Rectal smooth muscle tissue (tissue), 1 donor: ENCODE data around the gene SMC1B.

Source experiments
- H3K27ac ChIP-seq: one replicate; pipeline ENCODE4 v1.7.0; 2013; ENCODE audit warnings: low read depth, low read length, inconsistent platforms
- H3K27me3 ChIP-seq: one replicate; pipeline ENCODE4 v1.7.0; 2013; ENCODE audit warnings: low read length; ENCODE audit not compliant: control insufficient read depth, insufficient read depth
- H3K36me3 ChIP-seq: one replicate; pipeline ENCODE4 v1.7.0; 2013; ENCODE audit warnings: low read length; ENCODE audit not compliant: control insufficient read depth, insufficient read depth
- H3K4me1 ChIP-seq: one replicate; pipeline ENCODE4 v1.7.0; 2013; ENCODE audit warnings: low read length; ENCODE audit not compliant: control insufficient read depth, insufficient read depth
- H3K4me3 ChIP-seq: one replicate; pipeline ENCODE4 v1.7.0; 2013; ENCODE audit warnings: low read length
- H3K9ac ChIP-seq: one replicate; pipeline ENCODE4 v1.7.0; 2013; ENCODE audit warnings: low read length

SMC1B gene

GRCh38 chr22:45349916-45350315 is 63.5 kb downstream of the SMC1B start:
- no peak overlapping the region for H3K9ac ChIP-seq
- H3K4me1 ChIP-seq = no peaks in the 10 kb centered on the region
- no peak overlapping the region for H3K27ac ChIP-seq
- H3K27me3 ChIP-seq = no peaks in the 10 kb centered on the region
- H3K36me3 ChIP-seq = peaks cover 2% of the 10 kb centered on the region
- H3K4me3 ChIP-seq = no peak overlapping the region

- H3K9ac ChIP-seq = no peak overlapping the region
- no peaks in the 10 kb centered on the region for H3K4me1 ChIP-seq
- no peak overlapping the region for H3K27ac ChIP-seq
- no peaks in the 10 kb centered on the region for H3K27me3 ChIP-seq
- peaks cover 5% of the 10 kb centered on the region for H3K36me3 ChIP-seq
- no peak overlapping the region for H3K4me3 ChIP-seq
These were observed 69.1 kb downstream of the SMC1B start for GRCh38 chr22:45344334-45344733.

- Histone ChIP-seq H3K36me3 (peaks cover 5% of the 10 kb centered on the region), H3K27me3 (no peaks in the 10 kb centered on the region), H3K27ac (no peak overlapping the region), H3K4me3 (no peak overlapping the region), H3K4me1 (no peaks in the 10 kb centered on the region), H3K9ac (no peak overlapping the region)
These were observed 70.3 kb downstream of the SMC1B start for GRCh38 chr22:45343143-45343542.

GRCh38 chr22:45341498-45341897 is 71.9 kb downstream of the SMC1B start:
- H3K27me3 ChIP-seq = no peaks in the 10 kb centered on the region
- H3K9ac ChIP-seq = no peak overlapping the region
- no peak overlapping the region for H3K27ac ChIP-seq
- no peak overlapping the region for H3K4me3 ChIP-seq
- H3K4me1 ChIP-seq = peaks cover 6% of the 10 kb centered on the region
- peaks cover 5% of the 10 kb centered on the region for H3K36me3 ChIP-seq

GRCh38 chr22:45340323-45340722 is 73.1 kb downstream of the SMC1B start:
- H3K4me1 ChIP-seq = peaks cover 6% of the 10 kb centered on the region
- no peak overlapping the region for H3K4me3 ChIP-seq
- H3K27ac ChIP-seq = no peak overlapping the region
- H3K9ac ChIP-seq = no peak overlapping the region
- peaks cover 3% of the 10 kb centered on the region for H3K36me3 ChIP-seq
- H3K27me3 ChIP-seq = no peaks in the 10 kb centered on the region

- Histone ChIP-seq H3K36me3 (peaks cover 3% of the 10 kb centered on the region), H3K27me3 (no peaks in the 10 kb centered on the region), H3K4me3 (no peak overlapping the region), H3K9ac (no peak overlapping the region), H3K4me1 (peaks cover 6% of the 10 kb centered on the region), H3K27ac (no peak overlapping the region)
These were observed 74.6 kb downstream of the SMC1B start for GRCh38 chr22:45338795-45339194.

- peaks cover 6% of the 10 kb centered on the region for H3K4me1 ChIP-seq
- peaks cover 3% of the 10 kb centered on the region for H3K36me3 ChIP-seq
- no peak overlapping the region for H3K4me3 ChIP-seq
- H3K9ac ChIP-seq = no peak overlapping the region
- no peaks in the 10 kb centered on the region for H3K27me3 ChIP-seq
- no peak overlapping the region for H3K27ac ChIP-seq
These were observed 75.9 kb downstream of the SMC1B start for GRCh38 chr22:45337536-45337935.

- no peaks in the 10 kb centered on the region for H3K27me3 ChIP-seq
- H3K4me3 ChIP-seq = no peak overlapping the region
These were observed 76.4 kb downstream of the SMC1B start for GRCh38 chr22:45336971-45337431.

GRCh38 chr22:45335854-45336522 is 77.4 kb downstream of the SMC1B start:
- Histone ChIP-seq H3K27me3 (no peaks in the 10 kb centered on the region), H3K36me3 (peaks cover 10% of the 10 kb centered on the region), H3K9ac (no peak overlapping the region), H3K27ac (peak overlapping the region; percentile 44), H3K4me3 (no peak overlapping the region), H3K4me1 (peaks cover 6% of the 10 kb centered on the region)

More at GRCh38 chr22:45336971-45337431, 76.4 kb downstream of the SMC1B start:
- peaks cover 6% of the 10 kb centered on the region for H3K4me1 ChIP-seq
- no peak overlapping the region for H3K9ac ChIP-seq
- peak overlapping the region; percentile 44 for H3K27ac ChIP-seq
- H3K36me3 ChIP-seq = peaks cover 7% of the 10 kb centered on the region

GRCh38 chr22:45335021-45335818 is 78.2 kb downstream of the SMC1B start:
- no peak overlapping the region for H3K27ac ChIP-seq
- H3K36me3 ChIP-seq = peaks cover 14% of the 10 kb centered on the region
- H3K4me1 ChIP-seq = peaks cover 6% of the 10 kb centered on the region
- no peak overlapping the region for H3K4me3 ChIP-seq
- H3K27me3 ChIP-seq = no peaks in the 10 kb centered on the region
- H3K9ac ChIP-seq = no peak overlapping the region

GRCh38 chr22:45334528-45334927 is 78.9 kb downstream of the SMC1B start:
- H3K27ac ChIP-seq = no peak overlapping the region
- no peak overlapping the region for H3K4me3 ChIP-seq
- H3K4me1 ChIP-seq = peaks cover 6% of the 10 kb centered on the region
- H3K27me3 ChIP-seq = no peaks in the 10 kb centered on the region
- no peak overlapping the region for H3K9ac ChIP-seq
- H3K36me3 ChIP-seq = peaks cover 12% of the 10 kb centered on the region

- peaks cover 7% of the 10 kb centered on the region for H3K4me1 ChIP-seq
- no peak overlapping the region for H3K27ac ChIP-seq
- H3K4me3 ChIP-seq = no peak overlapping the region
- H3K27me3 ChIP-seq = no peaks in the 10 kb centered on the region
- H3K9ac ChIP-seq = no peak overlapping the region
- peaks cover 12% of the 10 kb centered on the region for H3K36me3 ChIP-seq
These were observed 79.3 kb downstream of the SMC1B start for GRCh38 chr22:45334068-45334467.
